GM19035 (cell line): ENCODE data around the gene CAPN2.

Source experiments
- ATAC-seq: cut with Tn5 transposase; IDR thresholded peaks from one replicate; pipeline ENCODE4 v1.9.1; 2021; ENCODE audit not compliant: unreplicated experiment

The CAPN2 gene

GRCh38 chr1:223702735-223703667 is 9.3 kb upstream of the CAPN2 start:
- no peak for ATAC-seq

GRCh38 chr1:223703668-223704013 is 8.7 kb upstream of the CAPN2 start:
- no peak for ATAC-seq

GRCh38 chr1:223704921-223705878 is 7.1 kb upstream of the CAPN2 start:
- ATAC-seq, result no peak

GRCh38 chr1:223706077-223706973 is 6.0 kb upstream of the CAPN2 start:
- no peak for ATAC-seq

GRCh38 chr1:223707256-223708000 is 4.9 kb upstream of the CAPN2 start:
- no peak for ATAC-seq

GRCh38 chr1:223708001-223708359 is 4.4 kb upstream of the CAPN2 start:
- ATAC-seq, result no peak

GRCh38 chr1:223708651-223709268 is 3.6 kb upstream of the CAPN2 start:
- ATAC-seq, result no peak

- ATAC-seq, result no peak
These were observed 2.7 kb upstream of the CAPN2 start for GRCh38 chr1:223709598-223709997.

- ATAC-seq, result no peak
These were observed 1.9 kb upstream of the CAPN2 start for GRCh38 chr1:223710179-223711133.

GRCh38 chr1:223711173-223711572 is 1.2 kb upstream of the CAPN2 start:
- ATAC-seq, result no peak

- no peak for ATAC-seq
These were observed 569 bp upstream of the CAPN2 start for GRCh38 chr1:223711747-223712193.

- ATAC-seq, result peak; percentile 35
These were observed 623 bp downstream of the CAPN2 start for GRCh38 chr1:223712850-223713474.

- ATAC-seq, result no peak
These were observed 1.4 kb downstream of the CAPN2 start for GRCh38 chr1:223713546-223714420.

GRCh38 chr1:223714421-223714724 is 2.0 kb downstream of the CAPN2 start:
- ATAC-seq, result no peak

- no peak for ATAC-seq
These were observed 2.7 kb downstream of the CAPN2 start for GRCh38 chr1:223714849-223715603.

- no peak for ATAC-seq
These were observed 3.3 kb downstream of the CAPN2 start for GRCh38 chr1:223715604-223716172.
